Amygdala (tissue), 56 donors: Measurements from ENCODE around the gene ART4.
A peak's percentile ranks its signal among the peaks of the same experiment; 100 is the strongest.

Source experiments
- DNase-seq, 56 donors: peaks; one replicate each; lab custom pipeline; 2025; lab: John Stamatoyannopoulos, UW

ART4 gene

GRCh38 chr12:14843425-14843887, at the start of gene ART4:
ART4 (minus strand) TSS chr12:14843526; CDS start chr12:14843113, 413 bp downstream.
- no peak for DNase-seq

GRCh38 chr12:14892726-14893505, 49.6 kb upstream of the ART4 start:
- peak in 6 of 56 donors; percentile 3 to 16 (median 8) for DNase-seq

GRCh38 chr12:14890701-14891100, 47.4 kb upstream of the ART4 start:
- no peak for DNase-seq

- DNase-seq, result no peak
These were observed 42.9 kb upstream of the ART4 start for GRCh38 chr12:14886271-14886670.

GRCh38 chr12:14885718-14886221, 42.4 kb upstream of the ART4 start, which contains the start of gene MGP:
MGP (minus strand) TSS chr12:14885854; CDS start chr12:14885791, 63 bp downstream.
- DNase-seq, result peak in 1 of 56 donors; percentile 3

GRCh38 chr12:14884458-14884878, 41.1 kb upstream of the ART4 start:
- peak in 43 of 56 donors; percentile 1 to 77 (median 33) for DNase-seq

- peak in 1 of 56 donors; percentile 26 for DNase-seq
These were observed 40.4 kb upstream of the ART4 start for GRCh38 chr12:14883686-14884085.

- no peak for DNase-seq
These were observed 37.6 kb upstream of the ART4 start for GRCh38 chr12:14880890-14881453.

- no peak for DNase-seq
These were observed 36.1 kb upstream of the ART4 start for GRCh38 chr12:14879222-14879933.

GRCh38 chr12:14878488-14878887, 35.2 kb upstream of the ART4 start:
- no peak for DNase-seq

GRCh38 chr12:14876833-14877232, 33.5 kb upstream of the ART4 start:
- DNase-seq, result no peak

GRCh38 chr12:14874882-14875281, 31.6 kb upstream of the ART4 start:
- DNase-seq, result no peak

GRCh38 chr12:14873440-14874185, 30.3 kb upstream of the ART4 start:
- no peak for DNase-seq

GRCh38 chr12:14871886-14872285, 28.6 kb upstream of the ART4 start:
- no peak for DNase-seq

GRCh38 chr12:14871247-14871646, 27.9 kb upstream of the ART4 start:
- no peak for DNase-seq

GRCh38 chr12:14868916-14869506, 25.7 kb upstream of the ART4 start:
- DNase-seq, result no peak

- DNase-seq, result no peak
These were observed 17.2 kb upstream of the ART4 start for GRCh38 chr12:14860490-14860889.

GRCh38 chr12:14858513-14858912, 15.2 kb upstream of the ART4 start:
- DNase-seq, result no peak

- DNase-seq, result no peak
These were observed 11.4 kb upstream of the ART4 start for GRCh38 chr12:14854586-14855183.
